Sciatic nerve (tissue), 2 donors: ENCODE results near the gene MACROD2. TPM values are rescaled to one million over a fixed set of nuclear protein-coding genes. Genes with fewer than 3 reads are reported as not detected.

ENCODE experiments used
- ATAC-seq: fragments of 200-7000 bp; cut with Tn5 transposase; one replicate; pipeline ENCODE4 v1.9.1; 2020; ENCODE audit warnings: mild to moderate bottlenecking, moderate library complexity
- DNase-seq: peaks from one replicate; pipeline ENCODE4 v3.0.0-alpha.2; 2020; ENCODE audit warnings: low spot score
- intact Hi-C: fragments of 100-400 bp; cut with DNase I; formaldehyde crosslinking; loops from one replicate; pipeline ENCODE4 v1.14.2; 2022
- total RNA-seq: library from RNA; stranded (reverse); fragmentation: NEBNext Ultra II Directional; extraction: Animal tissue kit (Norgen Biotek cat#: 25700); gene quantifications from one replicate; pipeline ENCODE4 v1.2.1, GENCODE V29; 2021
- donor health status: DM: no; HTN: no; CAD: no.
- donor health status: DM: no; HTN: no; CAD: no.

Gene MACROD2
- total RNA-seq, 1 donor from 2014 or later: 13.8 TPM

DNA sequence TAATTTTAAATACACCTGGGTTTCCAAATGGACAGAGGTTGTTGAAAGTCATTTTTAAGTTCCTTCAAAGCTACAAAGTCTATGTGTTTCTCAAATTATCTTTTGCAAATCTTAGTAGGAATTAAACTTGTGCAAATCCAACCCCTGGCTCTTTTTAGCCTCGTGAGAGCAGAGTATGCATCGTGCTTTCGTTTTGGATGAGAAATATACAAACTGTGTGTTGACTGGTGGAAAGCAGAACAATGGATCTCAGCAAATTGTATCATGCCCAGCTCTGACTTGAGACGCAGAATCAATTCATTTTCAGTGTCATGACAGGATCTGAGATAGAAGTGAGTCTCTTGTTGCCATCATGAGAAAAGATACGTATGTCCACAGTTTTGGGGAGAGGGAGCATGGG lies 884.5 kb downstream of the MACROD2 start:
- no peak for DNase-seq
- no peak for ATAC-seq
- intact Hi-C loops: no loop called here

DNA sequence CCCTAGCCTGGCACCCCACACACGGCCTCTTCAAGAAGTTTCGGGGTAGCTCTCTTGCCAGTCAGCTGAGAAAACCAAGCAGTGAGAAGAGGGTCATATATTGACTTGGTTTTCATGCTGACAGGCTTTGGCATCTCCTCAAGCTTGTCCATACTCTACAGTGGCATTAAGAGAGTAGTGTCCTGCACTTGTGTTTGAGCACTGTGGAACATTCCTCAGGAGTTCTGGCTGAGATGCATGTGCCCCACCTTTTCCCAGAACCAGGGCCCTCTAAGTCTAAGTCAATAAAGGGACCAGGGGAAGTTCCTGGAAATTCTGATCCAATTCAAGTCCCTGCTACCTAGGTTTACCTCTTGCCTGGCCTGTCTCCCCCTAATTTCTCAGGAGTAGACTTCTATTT lies 886.2 kb downstream of the MACROD2 start:
- DNase-seq (no peak), ATAC-seq (no peak)
- intact Hi-C loops: no loop called here

DNA sequence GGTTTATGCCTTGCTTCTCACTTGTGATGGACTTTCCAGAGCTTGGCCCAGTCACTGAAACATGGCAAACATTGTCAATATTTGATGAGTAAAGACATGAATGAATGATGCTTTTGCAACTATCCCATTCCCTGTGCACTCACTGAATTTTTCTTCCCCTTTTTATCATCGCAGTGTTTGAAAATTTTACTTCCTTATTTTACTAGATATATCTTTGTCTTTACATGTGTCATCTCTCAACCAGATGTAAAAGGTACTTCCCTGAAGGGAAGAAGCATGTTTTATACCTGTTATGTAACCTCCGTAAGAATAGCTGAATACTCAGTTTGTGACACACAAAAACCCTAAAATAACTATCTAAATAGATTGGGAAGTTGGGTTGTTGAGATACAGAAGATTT lies 886.8 kb downstream of the MACROD2 start:
- ATAC-seq: no peak
- no peak for DNase-seq
- intact Hi-C loops: no loop called here

DNA sequence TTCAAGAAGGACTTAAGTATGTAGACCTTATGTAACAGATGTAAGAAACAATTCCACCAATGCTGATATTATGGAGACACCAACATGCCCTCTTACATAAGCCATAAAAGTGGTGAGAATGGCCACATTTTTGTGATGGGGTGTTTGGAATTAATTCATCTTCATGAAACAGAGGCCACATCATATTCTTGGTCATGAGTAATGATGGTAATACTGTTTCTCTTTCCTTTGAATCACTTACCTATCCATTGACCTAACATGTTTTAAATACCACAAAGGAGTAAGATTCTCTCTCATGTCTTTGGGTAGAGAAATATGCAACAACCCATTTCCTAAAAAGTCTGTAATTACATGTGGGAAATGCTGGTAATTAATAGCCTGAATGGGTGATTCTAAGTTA lies 887.5 kb downstream of the MACROD2 start:
- ATAC-seq: no peak
- intact Hi-C loops: no loop called here
- DNase-seq: no peak

DNA sequence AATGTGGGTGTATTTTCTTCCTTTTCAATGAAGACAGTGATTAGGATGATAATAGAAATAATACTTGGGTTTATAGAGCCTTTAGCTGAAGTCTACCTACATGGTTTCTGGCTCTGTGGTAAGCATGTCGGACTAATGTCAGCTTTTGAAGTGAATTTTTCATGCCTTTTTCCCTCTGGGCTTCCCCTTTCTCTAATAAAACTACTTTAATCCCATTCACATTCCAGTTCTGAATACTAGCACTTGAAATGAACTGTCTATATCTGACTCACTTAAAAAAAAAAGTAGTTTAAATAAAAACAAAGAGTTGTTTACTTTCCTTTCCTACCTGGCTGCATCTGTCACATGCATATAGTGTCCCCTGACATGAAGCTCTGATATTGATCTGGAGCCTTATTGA lies 888.0 kb downstream of the MACROD2 start:
- intact Hi-C loops: no loop called here
- DNase-seq: no peak
- ATAC-seq: no peak

DNA sequence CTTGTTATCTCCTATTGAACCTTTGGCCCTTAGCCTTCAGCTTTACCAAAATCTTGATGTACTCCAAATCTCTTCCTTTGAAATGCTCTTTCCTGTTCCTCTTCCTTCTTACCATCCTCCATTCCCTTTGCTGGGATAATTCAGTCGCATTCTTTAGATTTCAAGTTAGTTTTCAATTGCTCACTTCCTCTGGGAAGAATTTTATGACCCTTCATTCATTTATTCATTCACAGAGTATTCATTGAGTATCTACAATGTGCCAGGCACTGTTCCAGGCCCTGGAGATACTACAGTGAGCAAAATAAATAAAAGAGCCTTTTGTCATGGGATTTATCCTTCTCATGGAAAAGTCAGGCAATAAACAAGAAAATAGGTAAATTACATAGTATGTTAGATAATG lies 890.3 kb downstream of the MACROD2 start:
- no peak for ATAC-seq
- intact Hi-C loops: no loop called here
- no peak for DNase-seq

DNA sequence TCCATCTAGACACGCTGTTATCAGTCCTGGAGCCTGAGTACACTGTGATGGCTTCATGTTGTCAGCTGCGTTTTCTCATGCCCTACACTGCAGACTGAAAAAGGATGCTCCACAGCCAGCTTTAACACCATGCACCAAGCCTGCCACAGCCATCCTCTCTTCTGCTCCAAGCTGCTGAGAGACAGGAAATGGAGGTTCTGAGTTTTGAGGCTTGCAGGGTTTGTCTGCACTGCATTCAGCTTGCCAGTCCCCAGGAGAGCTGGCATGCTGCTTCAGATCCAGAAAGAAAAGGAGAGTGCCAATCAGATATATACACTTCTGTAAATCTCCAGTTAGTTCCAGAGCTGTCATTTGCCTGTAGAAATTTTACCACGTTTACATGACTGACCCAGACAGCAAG lies 892.8 kb downstream of the MACROD2 start:
- intact Hi-C loops: no loop called here
- ATAC-seq (no peak), DNase-seq (no peak)

DNA sequence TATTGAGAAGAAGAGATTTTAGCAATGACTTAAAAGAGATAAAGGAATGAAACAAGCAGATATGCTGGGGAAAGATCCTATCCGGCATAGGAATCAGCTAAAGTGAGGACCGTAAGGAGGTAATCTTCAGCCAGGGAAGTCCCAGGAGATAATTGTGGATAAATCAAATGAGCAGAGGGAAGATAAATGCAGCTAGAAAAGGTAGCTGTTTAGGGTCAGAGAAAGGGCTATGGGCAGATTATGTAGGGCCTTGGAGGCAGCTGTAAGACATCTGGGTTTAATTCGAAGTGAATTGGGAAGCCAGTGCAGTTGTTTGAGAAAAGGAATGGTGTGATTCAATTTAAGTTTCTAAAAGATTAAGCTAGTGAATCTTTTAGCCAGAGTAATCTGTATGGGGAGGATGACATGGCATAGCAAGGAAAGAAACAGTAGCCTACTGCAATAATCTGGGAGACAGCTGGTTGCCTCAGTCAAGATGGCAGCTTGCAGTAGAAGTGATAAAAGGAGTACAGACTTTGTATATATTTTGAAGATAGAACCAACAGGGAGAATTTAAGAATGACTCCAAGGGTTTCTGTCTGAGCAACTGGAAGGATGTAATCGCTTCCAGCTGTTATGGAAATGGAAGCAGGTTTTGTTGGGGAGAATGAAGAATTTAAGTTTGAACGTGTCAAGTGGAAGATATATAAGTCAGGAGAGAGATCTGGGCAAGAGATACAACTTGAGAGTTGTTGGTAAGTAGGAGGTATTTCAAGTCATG lies 894.4 kb downstream of the MACROD2 start:
- ATAC-seq: no peak
- DNase-seq: no peak
- intact Hi-C loops: no loop called here

DNA sequence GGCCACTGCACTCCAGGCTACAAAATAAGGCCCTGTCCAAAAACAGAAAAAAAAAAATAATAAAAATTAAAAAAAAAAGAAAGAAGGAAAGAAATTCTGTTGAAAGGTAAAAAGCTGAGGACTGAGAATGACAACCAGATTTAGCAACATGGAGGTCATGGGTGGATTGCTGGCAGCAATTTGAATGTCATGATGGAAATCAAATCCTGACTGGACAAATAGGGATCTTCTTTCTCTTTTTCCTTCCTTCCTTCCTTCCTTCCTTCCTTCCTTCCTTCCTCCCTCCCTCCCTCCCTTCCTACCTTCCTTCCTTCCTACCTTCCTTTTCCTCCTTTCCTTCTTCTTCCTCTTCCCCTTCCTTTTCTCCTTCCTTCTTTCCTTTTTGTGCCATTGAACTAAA lies 895.4 kb downstream of the MACROD2 start:
- intact Hi-C loops: no loop called here
- ATAC-seq: no peak
- DNase-seq: no peak

DNA sequence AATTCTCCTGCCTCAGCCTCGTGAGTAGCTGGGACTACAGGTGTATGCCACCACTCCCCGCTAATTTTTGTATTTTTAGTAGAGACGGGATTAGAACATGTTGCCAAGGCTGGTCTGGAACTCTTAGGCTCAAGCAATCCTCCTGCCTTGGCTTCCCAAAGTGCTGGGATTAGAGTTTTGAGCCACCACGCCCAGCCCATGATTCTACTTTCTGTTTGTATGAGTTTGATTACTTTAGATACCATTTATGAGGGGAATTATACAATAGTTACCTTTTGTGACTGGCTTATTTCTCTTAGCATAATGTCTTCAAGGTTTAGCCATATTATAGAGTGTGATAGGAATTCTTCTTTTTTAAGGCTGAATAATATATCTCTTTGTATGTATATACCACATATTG lies 897.5 kb downstream of the MACROD2 start:
- ATAC-seq (no peak), DNase-seq (no peak)
- intact Hi-C loops: no loop called here

DNA sequence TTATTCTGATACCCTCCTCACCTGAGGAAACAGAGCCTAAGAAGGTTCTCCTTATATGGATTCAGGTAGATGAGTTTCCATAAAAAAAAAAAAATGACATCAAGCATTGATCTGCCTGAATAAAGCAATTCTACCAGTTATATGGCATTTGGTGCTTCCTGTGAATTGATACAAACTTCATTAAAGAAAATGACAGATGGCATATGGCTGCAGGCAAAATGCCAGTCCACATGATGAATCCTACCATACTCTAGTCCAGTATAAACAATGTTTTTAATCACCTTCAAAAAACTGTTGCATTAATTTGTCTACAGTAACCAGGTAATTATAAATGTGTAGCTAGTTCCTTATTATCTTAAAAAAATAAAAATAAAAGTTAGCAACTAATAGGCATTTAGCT lies 901.3 kb downstream of the MACROD2 start:
- DNase-seq: no peak
- ATAC-seq: no peak
- intact Hi-C loops: no loop called here

DNA sequence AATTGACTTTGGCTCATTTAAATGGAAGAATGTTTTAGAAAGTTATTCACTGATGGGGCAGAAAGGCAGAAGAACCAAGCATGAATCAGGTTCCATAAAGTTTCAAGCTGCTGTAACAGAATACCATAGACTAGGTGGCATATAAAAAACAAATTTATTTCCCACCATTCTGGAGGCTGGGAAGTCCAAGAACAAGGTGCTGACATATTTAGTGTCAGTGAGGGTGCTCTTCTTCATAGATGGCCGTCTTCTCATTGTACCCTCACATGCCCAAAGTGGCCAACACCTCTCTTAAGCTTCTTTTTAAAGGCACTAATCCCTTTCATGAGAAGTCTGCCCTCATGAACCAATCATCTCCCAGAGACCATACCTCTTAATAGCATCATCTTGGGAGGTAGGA lies 902.3 kb downstream of the MACROD2 start:
- intact Hi-C loops: no loop called here
- DNase-seq (no peak), ATAC-seq (no peak)

DNA sequence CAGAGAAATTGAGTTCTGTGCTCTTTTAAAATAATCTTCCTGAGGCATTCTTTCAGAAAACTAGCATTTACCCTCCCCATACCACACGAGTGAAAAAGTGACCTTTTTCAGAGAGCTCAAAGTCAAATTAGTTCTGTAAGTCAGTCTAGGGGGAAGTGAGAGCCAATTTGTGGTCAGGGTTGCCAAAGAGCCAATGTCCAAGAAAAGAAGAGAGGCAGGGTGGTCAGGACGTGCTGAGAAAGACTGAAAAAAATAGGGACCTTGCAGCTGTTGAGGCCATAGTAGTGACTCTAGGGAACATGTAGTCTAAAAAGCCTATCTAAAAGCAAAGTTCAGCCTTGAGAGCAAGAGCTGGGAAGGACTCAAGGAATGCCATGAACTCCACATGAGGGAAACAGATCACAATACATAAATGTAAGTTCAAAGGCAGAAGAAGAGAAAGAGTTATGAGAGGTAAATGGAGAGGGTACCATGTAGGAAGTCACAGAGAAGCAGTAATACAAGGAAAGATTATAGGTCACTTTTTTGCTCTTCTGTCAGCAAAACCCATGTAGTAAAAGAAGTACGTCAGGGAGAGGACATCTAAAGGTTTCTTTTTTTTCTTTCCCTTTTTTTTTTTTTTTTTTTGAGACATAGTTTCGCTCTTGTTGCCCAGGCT lies 907.2 kb downstream of the MACROD2 start:
- intact Hi-C loops: no loop called here
- DNase-seq (no peak), ATAC-seq (no peak)

DNA sequence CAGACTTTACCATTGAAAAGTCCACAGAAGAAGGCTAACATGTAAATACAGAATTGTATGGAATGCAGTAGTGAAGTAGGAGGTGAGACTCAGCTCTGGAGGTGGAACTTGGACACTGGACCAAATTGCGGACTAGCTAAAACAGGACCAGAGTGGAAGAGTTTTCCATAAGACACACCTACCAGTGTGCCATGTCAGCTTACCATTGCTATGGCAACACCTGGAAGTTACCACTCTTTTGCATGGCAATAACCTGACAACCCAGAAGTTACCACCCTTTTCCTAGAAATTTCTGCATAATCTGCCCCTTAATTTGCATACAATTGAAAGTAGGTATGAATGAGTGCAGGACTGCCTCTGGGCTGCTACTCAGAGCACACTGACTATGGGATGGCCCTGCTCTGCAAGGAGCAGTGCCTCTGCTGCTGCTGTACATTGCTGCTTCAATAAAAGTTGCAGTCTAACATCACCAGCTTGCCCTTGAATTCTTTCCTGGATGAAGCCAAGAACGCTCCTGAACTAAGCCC lies 911.7 kb downstream of the MACROD2 start:
- ATAC-seq (no peak), DNase-seq (no peak)
- intact Hi-C loops: no loop called here

DNA sequence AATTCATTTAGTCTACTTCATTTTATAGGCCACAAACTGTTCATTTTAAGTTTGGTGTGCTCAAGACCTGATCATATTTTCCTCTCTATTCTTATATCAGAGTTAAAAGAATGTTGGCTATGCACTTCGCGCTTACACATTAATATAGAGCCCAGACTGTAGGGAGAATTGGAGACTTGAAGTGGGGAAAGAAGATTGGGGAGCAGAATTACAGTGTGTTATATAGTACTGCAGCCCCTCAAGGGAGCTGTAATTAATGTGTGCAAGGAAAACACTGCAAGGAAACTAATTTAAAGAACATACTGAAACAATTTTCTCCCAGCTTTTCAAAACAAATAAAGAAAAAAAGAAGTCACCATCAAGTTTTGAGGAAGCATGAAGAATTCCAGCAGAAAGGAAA lies 914.8 kb downstream of the MACROD2 start:
- intact Hi-C loops: no loop called here
- DNase-seq: no peak
- ATAC-seq: no peak

DNA sequence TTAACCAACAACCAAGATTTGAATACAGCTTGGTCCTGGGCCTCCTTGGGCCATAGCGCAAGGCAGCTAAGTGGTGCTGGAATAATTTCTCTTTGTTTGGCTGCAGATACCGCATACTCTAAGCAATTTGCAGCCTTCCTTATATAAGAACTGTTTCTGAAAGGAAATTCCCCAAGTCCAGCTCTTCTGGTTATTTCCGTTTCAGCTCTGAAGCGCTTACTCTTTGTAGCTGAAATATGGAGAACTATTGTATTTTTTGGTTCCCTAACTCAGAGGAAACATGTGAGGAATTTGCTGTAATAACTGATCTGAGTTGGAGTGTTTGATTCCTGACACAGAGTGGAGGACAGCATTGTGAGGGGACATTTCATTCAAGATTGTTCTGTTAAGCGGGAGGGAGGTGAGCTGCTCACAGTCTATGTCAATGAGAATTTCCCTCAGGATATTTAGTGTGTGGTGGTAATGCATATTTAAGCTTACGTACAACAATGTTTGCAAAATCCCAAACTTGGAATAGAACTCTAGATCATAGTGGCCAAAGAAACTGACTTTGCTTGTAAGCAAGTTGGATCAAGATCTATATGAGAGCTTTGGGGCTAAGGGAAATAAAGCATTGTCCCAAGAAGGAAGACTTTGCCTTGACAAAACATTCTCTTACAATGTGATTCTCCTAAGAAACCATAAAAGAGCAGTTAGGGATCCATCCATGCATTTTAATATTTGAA lies 918.7 kb downstream of the MACROD2 start:
- intact Hi-C loops: no loop called here
- ATAC-seq: no peak

DNA sequence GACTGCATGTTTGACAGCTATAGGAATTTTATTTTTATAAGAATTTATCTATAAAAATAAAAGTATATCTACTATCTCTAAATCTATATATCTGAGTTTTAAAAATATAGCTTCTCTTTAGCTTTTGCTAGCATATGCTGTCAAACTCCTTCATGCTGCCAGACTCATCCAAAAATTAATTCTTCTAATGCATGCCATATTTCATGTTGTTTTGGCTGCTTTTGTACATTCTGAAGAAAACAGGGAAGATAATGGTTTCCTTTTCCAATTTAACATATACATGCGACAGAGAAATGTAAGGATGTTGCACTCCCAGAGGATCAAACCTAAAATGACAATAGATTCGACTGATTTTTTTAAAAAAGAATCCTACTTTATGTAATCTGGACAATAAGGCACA lies 919.3 kb downstream of the MACROD2 start:
- ATAC-seq (no peak), DNase-seq (no peak)
- intact Hi-C loops: no loop called here

More for the DNA sequence above, 918.7 kb downstream of the MACROD2 start:
- DNase-seq: no peak

DNA sequence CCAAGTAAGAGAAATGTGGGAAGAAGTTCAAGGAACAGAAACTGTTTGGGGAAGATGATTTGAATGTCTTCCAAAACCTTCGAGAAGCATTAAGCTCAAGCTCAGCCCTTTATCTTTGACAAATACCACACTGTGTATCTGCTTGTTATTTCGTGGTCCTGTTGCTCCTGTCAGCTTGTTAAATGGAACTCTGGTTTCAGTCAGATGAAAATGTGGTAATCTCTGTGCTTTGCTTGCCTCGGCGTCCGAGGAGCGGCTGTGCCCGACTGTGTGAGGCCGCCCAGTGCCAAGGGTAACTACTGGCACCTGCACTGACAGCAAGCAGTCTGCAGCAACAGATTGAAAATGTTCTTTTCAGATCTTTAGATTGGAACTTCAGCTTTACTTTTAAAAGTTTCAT lies 920.0 kb downstream of the MACROD2 start:
- no peak for DNase-seq
- intact Hi-C loops: no loop called here
- no peak for ATAC-seq

DNA sequence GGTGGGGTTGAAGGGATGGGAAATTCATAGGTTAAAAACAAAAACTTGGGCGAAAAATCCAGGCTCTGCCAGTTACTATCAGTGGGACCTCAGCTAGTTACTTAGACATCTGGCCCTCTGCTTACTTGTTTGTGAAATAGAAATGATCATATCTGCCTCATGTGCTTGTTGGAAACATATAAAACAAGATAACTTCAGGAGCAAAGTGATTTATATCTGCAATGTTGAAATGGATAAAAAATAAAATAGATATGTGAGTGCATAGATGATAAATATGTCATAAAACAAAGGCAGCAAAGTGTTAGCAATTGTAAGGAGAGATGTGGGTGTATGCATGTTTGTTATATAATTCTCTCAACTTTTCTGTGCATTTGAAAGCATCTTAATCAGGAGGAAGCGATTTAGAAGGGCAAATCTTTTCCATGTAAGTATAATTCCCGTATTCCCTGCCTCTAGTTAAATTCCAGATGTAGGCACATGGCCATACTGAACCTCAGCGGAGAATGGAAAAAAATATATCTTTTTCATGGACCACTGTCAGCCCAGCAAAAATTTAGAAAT lies 921.1 kb downstream of the MACROD2 start:
- DNase-seq (no peak), ATAC-seq (no peak)
- intact Hi-C loops: no loop called here

DNA sequence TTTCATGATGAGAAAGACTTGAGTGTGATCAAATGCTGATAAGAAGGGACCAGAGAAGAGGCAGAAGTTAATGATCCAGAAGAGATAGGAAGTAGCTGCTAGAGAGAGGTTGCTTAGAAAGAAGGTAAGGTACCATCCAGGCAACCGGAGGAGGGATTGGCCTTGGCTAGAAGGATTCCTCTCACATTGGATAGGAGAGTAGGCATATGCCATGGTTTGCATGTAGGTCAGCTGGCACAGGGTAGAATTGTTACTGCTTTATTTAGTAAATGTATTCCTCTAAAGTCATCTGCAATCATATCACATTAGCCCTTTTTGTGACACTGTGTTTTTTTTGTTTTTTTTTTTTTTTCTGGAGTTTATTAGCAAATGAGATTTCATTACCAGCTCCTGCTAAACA lies 923.0 kb downstream of the MACROD2 start:
- DNase-seq: no peak
- intact Hi-C loops: no loop called here
- no peak for ATAC-seq
